Gastrocnemius medialis (tissue), 4 donors: ENCODE data around the gene S1PR5.

Experiments
- CTCF ChIP-seq, 5 experiments: fragments of 450-650 bp in 3 of 5; fragments of 200-600 bp in 2 of 5; sonication (generic) in 2 of 5; IDR thresholded peaks in 4 of 5; conservative IDR thresholded peaks in 1 of 5; 1 replicate in 4 of 5; 2 replicates in 1 of 5; pipeline ENCODE4 v1.5.1; 2016 to 2019; ENCODE audit warnings: antibody characterized with exemption in 5 of 5, mild to moderate bottlenecking in 3 of 5, moderate library complexity in 3 of 5
- POLR2A ChIP-seq, 2 donors: fragments of 450-650 bp; IDR thresholded peaks; one replicate each; pipeline ENCODE4 v1.6.1; 2017; ENCODE audit warnings: antibody characterized with exemption in 2 of 2, mild to moderate bottlenecking in 2 of 2, moderate library complexity in 2 of 2

- TF ChIP-seq CTCF (IDR thresholded peaks at IDR 0.05 in 4 of 5, conservative IDR thresholded peaks at IDR 0.05 in 1 of 5), result no peak
- no peak for TF ChIP-seq POLR2A (IDR thresholded peaks at IDR 0.05)
Measured at GRCh38 chr19:10551698-10552301, 34.6 kb upstream of the S1PR5 start.
